ENCODE results near the gene VIL1. TPM values are rescaled to one million over a fixed set of nuclear protein-coding genes. Genes with fewer than 3 reads are reported as not detected.

VIL1 gene
- total and polyA plus RNA-seq, 2 of the 13 experiments (the other 11 are each of a cell fraction or from before 2014, with no cell fraction given), result 287 to 301 TPM

- TF ChIP-seq NR2F2 (IDR thresholded peaks at IDR 0.05; ENCODE audit: borderline replicate concordance, low read depth), result no peak
- peak; percentile 79 for TF ChIP-seq RBFOX2 (IDR thresholded peaks at IDR 0.05; ENCODE audit: low read depth, low read length)
- TF ChIP-seq POLR2G (IDR thresholded peaks at IDR 0.05; ENCODE audit: low read depth, low read length), result peak; percentile 14; the same call in 1 of the 2 replicates
- TF ChIP-seq ZNF235 (CRISPR knock-in tag; IDR thresholded peaks at IDR 0.05; ENCODE audit: borderline replicate concordance), result no peak
- TF ChIP-seq KDM3A (CRISPR knock-in tag; IDR thresholded peaks at IDR 0.05; ENCODE audit: low read depth), result no peak
- no peak for TF ChIP-seq SNAPC4 (CRISPR knock-in tag; IDR thresholded peaks at IDR 0.05)
- peak; percentile 64; the same call in 1 of the 2 replicates for TF ChIP-seq HNRNPL (IDR thresholded peaks at IDR 0.05; ENCODE audit: low read depth, low read length)
- TF ChIP-seq GATA4 (IDR thresholded peaks at IDR 0.05; ENCODE audit: borderline replicate concordance, low read depth), result no peak
- TF ChIP-seq MTF1 (CRISPR knock-in tag; IDR thresholded peaks at IDR 0.05), result no peak
- TF ChIP-seq ZNF552 (CRISPR knock-in tag; IDR thresholded peaks at IDR 0.05; ENCODE audit: borderline replicate concordance), result no peak
- TF ChIP-seq YEATS2 (CRISPR knock-in tag; IDR thresholded peaks at IDR 0.05; ENCODE audit: borderline replicate concordance), result no peak
- no peak; the same call in 1 of the 2 replicates for TF ChIP-seq SP4 (CRISPR knock-in tag; IDR thresholded peaks at IDR 0.05)
- TF ChIP-seq HDAC1 (CRISPR knock-in tag; IDR thresholded peaks at IDR 0.05), result peak; percentile 51; the same call in 1 of the 2 replicates
- TF ChIP-seq ARID5B (CRISPR knock-in tag; IDR thresholded peaks at IDR 0.05), result no peak
- peak; percentile 94 for TF ChIP-seq AGO2 (optimal IDR thresholded peaks at IDR 0.05; ENCODE audit: low read depth, low read length)
- TF ChIP-seq SP5 (CRISPR knock-in tag; IDR thresholded peaks at IDR 0.05; ENCODE audit: borderline replicate concordance, low read depth), result no peak
- TF ChIP-seq PRMT3 (CRISPR knock-in tag; IDR thresholded peaks at IDR 0.05; ENCODE audit: borderline replicate concordance, low read depth), result no peak
- TF ChIP-seq CREM (IDR thresholded peaks at IDR 0.05), result no peak
- TF ChIP-seq CREM (CRISPR knock-in tag; IDR thresholded peaks at IDR 0.05), result no peak
- TF ChIP-seq KLF11 (CRISPR knock-in tag; IDR thresholded peaks at IDR 0.05), result no peak
- no peak for TF ChIP-seq RFXAP (CRISPR knock-in tag; IDR thresholded peaks at IDR 0.05; ENCODE audit: borderline replicate concordance)
- no peak for TF ChIP-seq PHF5A (CRISPR knock-in tag; IDR thresholded peaks at IDR 0.05; ENCODE audit: low read depth, unreplicated experiment)
- TF ChIP-seq NFKB2 (CRISPR knock-in tag; IDR thresholded peaks at IDR 0.05; ENCODE audit: borderline replicate concordance), result no peak; the same call in 1 of the 2 replicates
Observed at GRCh38 chr2:218404351-218405085, 14.4 kb upstream of the VIL1 start (continued).

All from HepG2 (cell line).